Keratinocyte (primary cell): ENCODE data around the gene GPN3.

Experiments
- CTCF ChIP-seq, 3 experiments: IDR thresholded peaks in 1 of 3; conservative IDR thresholded peaks in 1 of 3; optimal IDR thresholded peaks in 1 of 3; 2 replicates in 2 of 3; 3 replicates in 1 of 3; pipeline versions ENCODE3 to v1.5.1; 2011; ENCODE audit warnings: low read length in 3 of 3, mild to moderate bottlenecking in 3 of 3, moderate library complexity in 2 of 3, control low read depth in 1 of 3, inconsistent platforms in 1 of 3; ENCODE audit not compliant: insufficient read depth in 2 of 3; ENCODE audit errors: extremely low read depth in 1 of 3
- EZH2 ChIP-seq: IDR thresholded peaks from one replicate; pipeline ENCODE4 v1.6.1; 2012; ENCODE audit warnings: inconsistent platforms, mild to moderate bottlenecking, low read length, moderate library complexity

GRCh38 chr12:110467847-110468213 lies 227 bp downstream of the GPN3 start:
- TF ChIP-seq CTCF (optimal IDR thresholded peaks at IDR 0.05 in 1 of 3, IDR thresholded peaks at IDR 0.05 in 1 of 3, conservative IDR thresholded peaks at IDR 0.05 in 1 of 3; ENCODE audit: extremely low read depth in 1 of 3, insufficient read depth in 2 of 3, low read length in 3 of 3) (no peak), EZH2 (no peak)
